HAP-1 (cell line): ENCODE results near the gene FMNL2.

Experiments used
- DNase-seq, 2 experiments: peaks; one replicate each; pipeline ENCODE4 v3.0.0-alpha.2; 2016 to 2020; ENCODE audit warnings: low spot score in 2 of 2
- H3K27me3 ChIP-seq: fragments of 250-450 bp; sonication (Bioruptor Pico); 2 replicates; pipeline ENCODE4 v1.5.1; 2020; ENCODE audit warnings: low read depth, mild to moderate bottlenecking, moderate library complexity
- H3K36me3 ChIP-seq: fragments of 250-450 bp; sonication (Bioruptor Pico); replicated peaks from 2 replicates; pipeline ENCODE4 v1.5.1; 2020; ENCODE audit warnings: mild to moderate bottlenecking
- H3K4me1 ChIP-seq: fragments of 250-450 bp; sonication (Bioruptor Pico); 2 replicates; pipeline ENCODE4 v1.5.1; 2020; ENCODE audit warnings: mild to moderate bottlenecking
- H3K4me3 ChIP-seq: fragments of 250-450 bp; sonication (Bioruptor Pico); 2 replicates; pipeline ENCODE4 v1.5.1; 2020; ENCODE audit warnings: mild to moderate bottlenecking, moderate library complexity
- H3K9me3 ChIP-seq: fragments of 250-450 bp; sonication (Bioruptor Pico); 2 replicates; pipeline ENCODE4 v1.5.1; 2020; ENCODE audit warnings: mild to moderate bottlenecking, moderate library complexity
- in situ Hi-C: fragments of 300-500 bp; cut with MboI; formaldehyde crosslinking; loops from 3 replicates; pipeline ENCODE4 v1.14.3; 2020; ENCODE audit warnings: low sequenced_read_pairs, inconsistent platforms, mixed read lengths

FMNL2 gene

DNA sequence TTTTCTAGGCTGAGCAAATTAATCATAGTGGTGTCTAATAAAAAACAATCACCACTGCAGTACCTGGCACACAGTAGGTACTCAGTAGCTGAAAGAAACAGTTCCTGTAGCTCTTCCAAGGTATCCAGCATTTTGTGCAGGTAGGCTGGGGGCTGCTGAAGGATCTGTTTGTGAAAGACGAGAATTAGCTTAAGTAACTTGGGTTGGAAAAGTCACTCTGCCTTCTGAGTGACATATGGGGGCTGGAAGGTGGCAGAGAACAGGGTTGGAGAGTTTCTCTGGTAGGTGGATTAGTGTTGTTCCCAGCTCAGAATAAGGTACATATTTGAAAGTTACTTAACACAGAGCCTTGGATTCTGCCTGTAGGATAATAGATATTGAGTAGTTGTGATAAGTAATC is 72.8 kb downstream of the FMNL2 start:
- no peaks in the 10 kb centered on the region for H3K27me3 ChIP-seq
- H3K4me3 ChIP-seq = no peak overlapping the region
- no peak for DNase-seq
- no peaks in the 10 kb centered on the region for H3K36me3 ChIP-seq
- in situ Hi-C loops = no loop called here
- no peaks in the 10 kb centered on the region for H3K9me3 ChIP-seq
- H3K4me1 ChIP-seq = peaks cover 28% of the 10 kb centered on the region

DNA sequence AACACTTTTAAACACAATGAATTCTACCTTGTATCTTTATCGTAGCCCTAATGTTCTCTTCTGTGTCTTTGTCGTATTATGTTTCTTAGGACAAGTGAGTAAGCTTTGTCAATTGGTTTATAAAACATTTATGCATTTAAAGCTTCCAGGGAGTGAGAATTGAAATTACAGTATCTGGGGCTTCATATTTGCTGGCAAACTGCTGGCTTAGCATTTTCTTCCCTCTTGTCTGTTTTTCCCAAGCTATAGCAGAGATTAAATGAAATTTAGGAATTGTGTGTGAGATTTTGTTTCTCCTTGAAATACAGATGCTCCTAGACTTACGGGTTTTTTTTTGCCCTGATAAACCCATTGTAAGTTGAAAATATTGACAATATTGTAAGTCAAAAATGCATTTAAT is 73.3 kb downstream of the FMNL2 start:
- in situ Hi-C loops = no loop called here
- DNase-seq = no peak
- Histone ChIP-seq H3K4me3 (no peak overlapping the region), H3K27me3 (no peaks in the 10 kb centered on the region), H3K4me1 (peaks cover 32% of the 10 kb centered on the region), H3K36me3 (no peaks in the 10 kb centered on the region), H3K9me3 (no peaks in the 10 kb centered on the region)

DNA sequence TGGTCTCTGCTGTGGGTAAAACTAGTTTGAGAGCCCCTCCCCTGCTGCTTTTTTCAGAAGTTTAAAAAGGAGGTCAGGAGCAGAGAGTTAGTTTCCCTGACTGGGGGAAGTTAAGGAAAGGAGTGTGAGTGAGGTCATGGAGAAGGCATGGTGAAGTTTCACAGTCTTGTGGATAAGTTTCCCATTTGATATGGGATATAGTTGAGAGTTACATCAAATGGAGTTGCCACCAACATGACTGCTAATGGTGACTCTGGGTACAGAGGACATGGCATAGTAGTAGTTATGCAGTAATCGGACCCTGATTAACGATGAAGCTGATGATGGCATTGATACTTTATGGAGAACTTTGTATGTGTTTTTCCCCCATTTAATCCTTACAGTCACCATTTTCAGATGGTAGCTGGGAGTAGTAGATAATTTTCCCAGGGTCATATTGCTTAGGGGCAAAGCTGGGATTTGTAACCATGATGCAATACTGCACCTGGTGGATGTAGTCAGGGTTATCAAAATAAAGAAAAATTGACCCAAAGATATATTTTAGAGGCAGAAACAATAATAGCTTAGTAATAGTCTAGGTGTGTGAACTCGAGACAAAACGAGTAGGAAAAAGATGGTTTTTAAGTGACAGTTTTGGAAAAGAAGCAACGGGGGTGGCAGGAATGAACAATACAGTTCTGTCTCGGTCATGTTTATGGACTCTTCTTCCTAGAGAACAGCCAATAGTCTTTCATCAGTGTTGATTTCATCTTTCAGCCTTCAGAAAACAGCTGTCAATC is 74.6 kb downstream of the FMNL2 start:
- no peaks in the 10 kb centered on the region for H3K27me3 ChIP-seq
- peaks cover 39% of the 10 kb centered on the region for H3K4me1 ChIP-seq
- DNase-seq = no peak
- H3K9me3 ChIP-seq = no peaks in the 10 kb centered on the region
- H3K36me3 ChIP-seq = no peaks in the 10 kb centered on the region
- H3K4me3 ChIP-seq = no peak overlapping the region
- in situ Hi-C loops = no loop called here

DNA sequence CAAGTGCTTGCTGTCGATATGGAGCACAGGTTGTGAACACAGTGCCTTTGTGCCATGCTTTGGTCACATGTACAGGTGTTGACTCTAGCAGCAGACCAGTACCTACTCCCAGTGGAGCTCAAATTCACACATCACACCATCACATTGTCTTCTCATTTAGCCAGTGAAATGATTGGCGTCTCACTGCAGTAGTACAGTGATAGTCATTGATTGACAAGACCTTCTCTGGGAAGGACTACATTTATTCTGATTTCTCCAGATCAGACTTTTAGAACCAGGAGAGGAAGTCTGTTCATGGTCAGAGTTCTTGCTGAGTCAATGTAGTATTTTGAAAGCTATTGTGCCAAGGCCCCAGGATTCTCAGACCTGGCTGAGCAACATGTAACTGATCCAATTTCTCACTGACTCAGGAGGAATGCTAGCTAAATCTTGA is 75.2 kb downstream of the FMNL2 start:
- H3K36me3 ChIP-seq = no peaks in the 10 kb centered on the region
- in situ Hi-C loops = no loop called here
- H3K27me3 ChIP-seq = no peaks in the 10 kb centered on the region
- no peaks in the 10 kb centered on the region for H3K9me3 ChIP-seq
- no peak overlapping the region for H3K4me3 ChIP-seq
- no peak for DNase-seq
- H3K4me1 ChIP-seq = peaks cover 39% of the 10 kb centered on the region

DNA sequence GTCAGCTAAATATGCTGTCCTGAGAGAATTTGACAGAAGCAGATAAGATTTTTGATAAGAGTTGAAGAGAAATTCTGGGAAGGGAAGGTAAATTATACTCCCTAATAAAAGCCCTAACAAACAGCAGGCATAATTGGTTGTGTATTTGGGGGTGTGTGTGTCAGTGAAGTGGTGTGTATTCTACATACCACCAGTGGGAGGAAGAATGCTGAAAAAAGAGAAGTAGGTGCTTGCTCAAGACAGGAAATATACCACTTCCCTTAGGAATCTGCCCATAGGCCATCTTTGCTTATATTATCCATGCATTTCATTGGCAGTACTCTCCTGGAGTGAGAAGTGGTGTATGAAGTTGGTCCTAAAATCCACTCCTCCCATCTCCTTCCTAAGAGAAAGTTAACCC is 76.2 kb downstream of the FMNL2 start:
- in situ Hi-C loops = no loop called here
- no peaks in the 10 kb centered on the region for H3K27me3 ChIP-seq
- no peak for DNase-seq
- H3K4me3 ChIP-seq = no peak overlapping the region
- H3K36me3 ChIP-seq = no peaks in the 10 kb centered on the region
- no peaks in the 10 kb centered on the region for H3K9me3 ChIP-seq
- H3K4me1 ChIP-seq = peaks cover 35% of the 10 kb centered on the region

DNA sequence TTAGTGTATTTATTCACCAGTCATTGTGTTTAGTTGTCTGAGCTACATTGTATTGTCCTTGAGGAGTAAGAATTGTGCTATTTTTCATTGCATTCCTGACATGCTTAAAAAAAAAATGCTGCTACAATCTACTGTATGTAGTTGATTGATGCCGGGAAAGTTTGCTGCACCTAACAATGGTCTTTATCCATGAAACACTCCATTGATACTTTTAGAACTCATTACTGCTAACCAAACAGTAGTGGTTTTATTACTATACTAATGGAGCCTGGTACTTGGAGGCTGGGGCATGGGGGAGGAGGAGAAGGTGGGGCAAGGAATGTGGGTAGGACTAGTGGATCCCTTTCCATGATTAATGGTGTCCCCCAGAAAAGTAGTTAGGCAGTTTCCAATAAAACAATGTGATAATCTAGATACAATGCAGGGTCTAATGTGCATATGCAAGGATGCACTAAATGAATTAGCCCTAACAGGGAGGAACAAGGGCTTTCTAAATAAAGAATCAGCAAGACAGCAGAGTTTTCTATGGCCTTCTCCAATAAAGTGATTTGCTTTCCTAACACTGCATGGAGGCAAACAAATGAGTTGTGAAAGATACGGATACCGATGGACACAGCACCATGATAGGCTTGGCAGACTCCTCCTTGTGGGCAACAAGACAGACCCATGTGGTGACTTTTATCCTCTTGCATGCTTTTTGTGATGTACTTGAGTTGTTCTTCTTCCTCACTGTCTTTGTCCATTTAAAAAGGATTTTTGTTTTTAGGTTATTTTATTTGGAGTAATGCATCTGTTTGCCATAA is 78.5 kb downstream of the FMNL2 start:
- no peaks in the 10 kb centered on the region for H3K27me3 ChIP-seq
- peaks cover 18% of the 10 kb centered on the region for H3K4me1 ChIP-seq
- in situ Hi-C loops = no loop called here
- no peak overlapping the region for H3K4me3 ChIP-seq
- DNase-seq = peak; percentile 80 to 95
- no peaks in the 10 kb centered on the region for H3K36me3 ChIP-seq
- no peaks in the 10 kb centered on the region for H3K9me3 ChIP-seq

DNA sequence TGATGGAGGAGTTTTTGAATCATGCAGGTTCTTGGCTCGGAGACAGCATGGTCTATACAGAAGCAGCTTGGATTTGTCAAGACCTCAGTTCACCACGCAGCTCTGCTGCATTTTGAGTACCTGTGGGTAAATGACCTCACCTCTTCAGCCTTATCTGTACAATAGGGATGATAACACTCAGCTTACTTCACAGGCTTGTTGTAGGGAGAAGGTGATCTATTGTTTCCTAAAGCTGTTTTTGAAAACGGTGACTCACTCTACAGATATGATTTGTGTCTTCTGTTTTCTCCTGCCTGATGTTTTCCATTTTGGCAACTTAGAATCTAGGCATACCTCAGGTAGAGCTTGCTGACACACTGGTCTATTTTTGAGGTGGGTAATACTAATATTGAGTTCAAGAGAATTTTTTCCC is 80.3 kb downstream of the FMNL2 start:
- Histone ChIP-seq H3K4me1 (peaks cover 23% of the 10 kb centered on the region), H3K4me3 (no peak overlapping the region), H3K27me3 (no peaks in the 10 kb centered on the region; the same call in 1 of the 2 replicates), H3K9me3 (no peaks in the 10 kb centered on the region), H3K36me3 (no peaks in the 10 kb centered on the region)
- DNase-seq = no peak
- in situ Hi-C loops = no loop called here

DNA sequence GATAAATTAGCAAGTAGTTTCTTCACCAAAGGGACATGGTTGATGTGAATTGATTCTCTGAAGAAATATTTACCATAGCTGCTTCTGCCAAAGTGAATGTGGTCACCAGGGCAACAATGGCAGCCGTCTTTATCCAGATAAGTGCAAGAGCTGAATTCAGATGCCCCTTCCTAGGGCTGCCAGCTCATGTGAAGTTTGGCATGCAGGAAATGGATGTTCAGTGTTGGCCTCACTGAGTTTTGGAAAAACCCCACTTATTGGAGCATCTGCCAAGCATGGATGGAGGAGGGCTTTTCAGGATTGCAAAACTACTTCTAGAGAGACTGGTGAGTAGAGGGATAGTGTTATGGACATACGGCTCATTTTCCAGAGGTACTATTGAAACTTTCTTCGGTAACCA is 80.8 kb downstream of the FMNL2 start:
- no peaks in the 10 kb centered on the region for H3K9me3 ChIP-seq
- H3K27me3 ChIP-seq = no peaks in the 10 kb centered on the region; the same call in 1 of the 2 replicates
- in situ Hi-C loops = no loop called here
- no peak for DNase-seq
- peaks cover 23% of the 10 kb centered on the region for H3K4me1 ChIP-seq
- no peak overlapping the region for H3K4me3 ChIP-seq
- no peaks in the 10 kb centered on the region for H3K36me3 ChIP-seq

DNA sequence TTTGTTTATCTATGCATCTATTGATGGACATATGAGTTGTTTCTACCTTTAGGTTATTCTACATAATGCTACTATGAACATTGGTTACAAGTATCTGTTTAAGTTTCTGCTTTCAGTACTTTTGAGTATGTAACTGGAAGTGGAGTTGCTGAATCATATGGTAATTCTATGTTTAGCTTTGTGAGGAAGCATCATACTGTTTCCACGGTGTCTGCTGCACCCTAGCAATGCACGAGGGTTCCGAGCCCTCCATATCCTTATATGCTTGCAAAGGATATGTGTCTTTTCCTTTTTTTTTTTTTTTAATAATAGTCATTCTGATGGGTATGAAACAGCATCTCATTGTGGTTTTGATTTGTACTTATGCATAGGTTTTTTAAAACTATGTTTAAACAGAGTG is 83.7 kb downstream of the FMNL2 start:
- H3K36me3 ChIP-seq = no peaks in the 10 kb centered on the region
- no peak overlapping the region for H3K4me3 ChIP-seq
- in situ Hi-C loops = no loop called here
- H3K4me1 ChIP-seq = peaks cover 9% of the 10 kb centered on the region
- no peak for DNase-seq
- no peaks in the 10 kb centered on the region for H3K9me3 ChIP-seq
- no peaks in the 10 kb centered on the region; the same call in 1 of the 2 replicates for H3K27me3 ChIP-seq

DNA sequence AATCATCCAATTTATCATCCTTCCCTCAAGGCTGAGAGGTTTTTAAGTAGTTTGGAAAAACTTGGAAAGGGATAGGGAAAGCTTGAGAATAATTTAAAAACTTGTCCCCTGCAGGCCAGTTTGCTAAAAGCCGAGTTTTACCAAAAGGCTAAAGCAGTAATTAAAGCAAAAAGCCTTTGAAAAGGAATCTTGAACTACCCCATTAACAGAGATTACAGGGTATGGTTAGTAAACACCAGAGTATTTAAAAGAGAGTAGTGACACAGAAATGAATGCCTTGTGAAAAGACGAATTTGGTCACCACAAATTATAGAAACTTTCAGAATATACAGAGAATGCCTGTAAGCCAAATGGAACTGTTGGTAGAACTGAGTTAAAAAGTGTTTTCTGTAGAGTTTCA is 85.0 kb downstream of the FMNL2 start:
- Histone ChIP-seq H3K4me3 (no peak overlapping the region), H3K9me3 (no peaks in the 10 kb centered on the region), H3K36me3 (no peaks in the 10 kb centered on the region), H3K4me1 (peaks cover 6% of the 10 kb centered on the region; the same call in 1 of the 2 replicates), H3K27me3 (no peaks in the 10 kb centered on the region; the same call in 1 of the 2 replicates)
- in situ Hi-C loops = no loop called here
- no peak for DNase-seq

DNA sequence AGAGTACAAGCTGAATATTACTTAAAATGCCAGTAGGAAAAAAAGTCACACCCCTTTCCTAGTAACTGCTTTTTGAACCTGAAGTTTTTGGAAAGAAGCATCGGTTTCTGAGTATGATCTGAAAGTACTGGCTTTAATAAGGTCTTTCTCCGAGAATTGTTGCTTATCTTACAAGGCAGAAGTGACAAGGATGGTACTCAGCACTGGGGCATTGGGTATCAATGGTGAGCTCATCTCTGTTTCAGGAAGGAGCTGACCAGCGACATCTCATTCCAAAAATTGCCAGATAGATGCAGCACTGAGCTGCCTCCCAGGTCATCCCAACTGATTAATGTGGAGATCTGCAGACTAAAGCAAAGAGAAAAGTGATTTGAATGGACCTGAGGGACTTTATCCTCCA is 85.4 kb downstream of the FMNL2 start:
- H3K4me1 ChIP-seq = peaks cover 6% of the 10 kb centered on the region; the same call in 1 of the 2 replicates
- DNase-seq = no peak
- no peaks in the 10 kb centered on the region for H3K9me3 ChIP-seq
- H3K27me3 ChIP-seq = no peaks in the 10 kb centered on the region; the same call in 1 of the 2 replicates
- H3K4me3 ChIP-seq = no peak overlapping the region
- H3K36me3 ChIP-seq = no peaks in the 10 kb centered on the region
- in situ Hi-C loops = no loop called here

DNA sequence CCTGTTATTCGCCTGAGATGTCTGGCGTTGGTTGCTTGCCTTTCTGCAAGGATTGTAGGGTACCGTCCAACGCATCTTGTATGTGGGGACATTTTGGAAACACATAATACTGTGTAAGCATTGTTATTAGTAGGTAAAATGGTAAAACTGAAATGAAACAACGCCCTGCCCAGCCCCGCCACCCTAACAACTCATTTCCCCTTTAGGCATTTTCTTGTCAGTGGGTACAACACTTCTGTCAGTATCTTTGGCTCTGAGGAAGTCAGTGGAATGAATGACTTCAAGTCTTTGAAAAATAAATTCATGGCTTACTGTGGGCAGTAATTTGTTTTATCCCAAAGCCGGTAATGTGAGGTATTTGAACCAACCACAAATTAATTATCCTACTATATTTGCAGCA is 86.0 kb downstream of the FMNL2 start:
- DNase-seq = no peak
- H3K9me3 ChIP-seq = no peaks in the 10 kb centered on the region
- H3K4me1 ChIP-seq = peaks cover 6% of the 10 kb centered on the region; the same call in 1 of the 2 replicates
- no peaks in the 10 kb centered on the region; the same call in 1 of the 2 replicates for H3K27me3 ChIP-seq
- in situ Hi-C loops = no loop called here
- no peaks in the 10 kb centered on the region for H3K36me3 ChIP-seq
- H3K4me3 ChIP-seq = no peak overlapping the region

DNA sequence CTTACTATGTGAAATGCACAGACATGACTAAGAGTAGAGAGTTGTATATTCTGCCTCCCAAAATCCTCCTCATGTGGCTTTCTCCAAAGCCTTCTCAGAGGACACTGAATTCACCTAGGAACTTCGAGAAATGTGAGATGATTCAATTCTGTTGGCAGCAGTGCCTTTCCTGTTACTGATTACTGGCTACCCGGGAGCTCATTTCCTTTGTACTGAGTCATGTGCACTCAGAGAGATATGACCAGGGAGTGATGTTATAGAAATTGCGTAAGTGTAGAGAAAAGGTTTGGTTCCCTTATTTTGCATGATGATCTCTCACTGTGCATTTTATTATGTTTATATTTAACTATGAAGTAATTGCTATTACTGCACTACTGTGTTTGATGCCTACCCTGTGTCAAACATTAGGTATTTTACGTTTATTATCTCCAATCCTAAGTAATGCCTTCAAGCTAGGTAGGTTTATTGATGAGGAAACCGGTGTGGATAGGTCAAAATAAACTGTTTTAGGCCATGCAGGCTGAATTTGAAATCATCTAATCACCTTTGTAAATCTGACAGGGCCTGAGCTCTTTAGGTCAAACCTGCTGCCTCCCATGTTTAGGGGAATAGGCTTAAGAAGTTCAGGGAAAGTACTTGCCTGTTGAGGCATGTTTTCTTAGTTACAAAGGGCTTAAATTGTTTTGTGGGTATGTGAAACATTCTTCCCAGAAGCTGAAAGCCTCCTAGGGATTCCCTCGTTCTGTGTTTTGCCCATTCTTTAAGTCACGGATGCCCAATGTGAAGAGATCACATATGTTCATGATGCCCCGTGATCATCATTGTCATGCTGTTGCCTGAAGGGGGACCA is 86.8 kb downstream of the FMNL2 start:
- Histone ChIP-seq H3K4me3 (no peak overlapping the region), H3K27me3 (no peaks in the 10 kb centered on the region; the same call in 1 of the 2 replicates), H3K4me1 (peaks cover 6% of the 10 kb centered on the region; the same call in 1 of the 2 replicates), H3K36me3 (no peaks in the 10 kb centered on the region), H3K9me3 (no peaks in the 10 kb centered on the region)
- DNase-seq = no peak
- in situ Hi-C loops = no loop called here
